Measurements from ENCODE around the gene ZBTB46.

Gene ZBTB46

DNA sequence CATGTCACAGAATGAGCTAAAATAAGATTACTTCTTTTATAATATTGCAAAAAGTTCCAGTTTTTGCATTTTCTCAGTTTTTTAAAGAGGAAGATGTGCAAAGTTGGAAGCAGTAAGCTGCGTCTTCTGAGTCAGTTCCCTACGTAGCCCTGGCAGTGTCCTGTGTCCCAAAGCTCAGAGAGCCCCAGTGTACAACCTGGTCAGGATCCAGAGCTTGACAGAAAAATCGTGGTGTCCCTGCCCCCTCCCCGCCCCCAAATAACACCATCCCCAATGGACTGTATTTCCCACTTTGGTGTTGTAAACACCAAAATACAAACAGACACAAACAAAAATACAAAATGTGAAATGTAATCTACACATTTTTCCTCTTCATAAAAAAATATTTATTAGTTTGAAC lies 86.9 kb downstream of the ZBTB46 start:
- no peak for DNase-seq

GRCh38 chr20:63743210-63743970 lies 87.7 kb downstream of the ZBTB46 start:
- no peak for DNase-seq

- DNase-seq = peak in 1 of 2 experiments; percentile 10
Measured at GRCh38 chr20:63742381-63743024, 88.6 kb downstream of the ZBTB46 start.

- DNase-seq = peak in 1 of 2 experiments; percentile 11
Measured at GRCh38 chr20:63741676-63742380, 89.2 kb downstream of the ZBTB46 start.

- no peak for DNase-seq
Measured at GRCh38 chr20:63741354-63741675, 89.7 kb downstream of the ZBTB46 start.

DNA sequence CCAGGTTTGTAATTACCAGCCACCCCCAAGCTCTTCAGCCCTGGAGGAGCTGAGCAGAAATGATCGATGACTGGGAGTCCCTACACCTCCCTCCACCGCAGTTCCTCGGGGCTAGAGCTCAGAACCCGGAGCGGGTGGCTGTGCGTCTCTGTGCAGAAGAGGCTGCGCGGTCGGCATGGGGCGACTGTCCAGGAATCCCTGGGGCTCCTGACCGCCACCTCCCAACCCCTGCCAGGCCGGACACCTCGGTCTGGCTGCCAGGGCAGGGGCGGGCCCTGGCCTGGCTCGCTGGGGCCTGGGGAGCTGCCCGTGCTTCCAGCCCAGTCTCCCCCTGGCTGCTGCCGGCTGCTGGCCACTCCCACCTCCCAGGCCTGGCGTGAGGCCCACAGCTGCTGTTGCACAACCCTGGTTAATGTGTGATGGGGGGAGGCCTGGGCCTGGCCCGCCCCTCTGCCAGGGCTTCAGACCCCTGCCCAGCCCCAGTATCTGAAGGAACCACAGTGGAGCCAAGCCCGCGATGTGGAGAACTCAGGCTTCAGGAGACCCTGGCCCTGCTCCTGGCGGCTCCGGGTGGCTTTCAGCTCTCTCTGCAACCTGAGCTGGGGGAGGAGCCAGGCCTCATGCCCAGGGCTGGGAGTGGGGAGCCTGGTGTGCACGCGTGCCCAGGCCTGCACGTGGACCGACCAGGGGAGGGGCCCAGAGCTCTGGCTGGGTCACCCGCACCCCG lies 90.3 kb downstream of the ZBTB46 start:
- DNase-seq = peak; percentile 56 to 62

- DNase-seq = peak; percentile 48 to 57
Measured at GRCh38 chr20:63740070-63740626, 90.9 kb downstream of the ZBTB46 start.

DNA sequence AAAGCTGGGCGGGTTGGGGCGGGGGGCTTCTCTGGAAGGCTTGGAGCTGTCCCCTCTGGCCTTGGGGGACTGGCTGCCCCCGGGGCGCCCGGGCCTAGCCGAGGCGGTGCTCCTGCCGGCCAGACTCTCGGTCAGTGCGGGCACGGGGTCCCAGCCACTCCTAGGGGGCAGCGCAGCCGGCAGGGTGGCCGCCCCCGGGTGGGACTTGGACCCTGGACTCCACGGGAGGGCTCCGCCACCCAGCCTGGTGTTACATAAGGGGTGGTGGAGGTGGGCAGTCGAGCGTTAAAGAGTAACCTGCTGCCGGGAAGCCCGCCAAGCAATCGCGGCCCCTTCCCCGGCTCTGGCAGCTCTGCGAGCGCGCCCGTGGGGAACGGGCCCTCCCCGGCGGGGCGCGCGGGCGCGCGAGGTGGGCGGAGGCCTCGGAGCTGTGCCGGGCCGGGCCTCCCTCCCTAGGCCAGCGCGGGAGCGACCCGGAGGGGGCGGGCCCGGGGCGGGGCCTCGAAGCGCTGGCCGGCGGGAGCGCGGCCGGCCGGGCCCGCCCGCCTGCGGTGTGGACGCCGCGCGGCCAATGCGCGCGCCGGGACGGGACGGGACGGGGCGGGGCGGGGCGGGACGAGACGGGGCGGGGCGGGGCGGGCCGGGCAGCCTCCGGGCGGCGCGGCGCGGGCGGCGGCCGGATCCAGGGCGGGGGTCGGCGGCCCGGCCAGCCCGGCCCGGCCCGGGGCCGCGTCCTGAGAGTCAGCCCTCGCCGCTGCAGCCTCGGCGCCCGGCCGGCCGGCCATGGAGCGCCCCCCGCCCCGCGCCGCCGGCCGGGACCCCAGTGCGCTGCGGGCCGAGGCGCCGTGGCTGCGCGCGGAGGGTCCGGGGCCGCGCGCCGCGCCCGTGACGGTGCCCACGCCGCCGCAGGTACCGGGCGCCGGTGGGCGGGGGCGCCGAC lies 91.7 kb downstream of the ZBTB46 start, which contains the start of gene SLC2A4RG:
TSS of gene SLC2A4RG (plus strand) at position 647 of the 940 bp plus-strand sequence. CDS start at position 784, 137 bp downstream.
- DNase-seq = peak; percentile 67 to 76

GRCh38 chr20:63738687-63739129 lies 92.4 kb downstream of the ZBTB46 start:
- DNase-seq = peak; percentile 49 to 58

GRCh38 chr20:63737945-63738686 lies 92.9 kb downstream of the ZBTB46 start:
- DNase-seq = peak; percentile 45 to 64

DNA sequence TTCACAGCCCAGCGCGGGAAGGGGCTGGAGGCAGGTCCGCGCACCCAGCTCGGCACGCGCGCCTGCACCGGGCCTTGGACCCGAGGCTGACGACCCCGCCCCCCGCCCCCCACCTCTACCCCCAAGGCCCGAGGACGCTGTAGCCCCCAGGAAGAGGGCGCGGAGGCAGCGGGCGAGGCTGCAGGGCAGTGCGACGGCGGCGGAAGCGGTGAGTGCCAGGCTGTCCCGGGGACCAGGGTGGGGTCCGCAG lies 93.4 kb downstream of the ZBTB46 start:
- DNase-seq = peak in 1 of 2 experiments; percentile 50

DNA sequence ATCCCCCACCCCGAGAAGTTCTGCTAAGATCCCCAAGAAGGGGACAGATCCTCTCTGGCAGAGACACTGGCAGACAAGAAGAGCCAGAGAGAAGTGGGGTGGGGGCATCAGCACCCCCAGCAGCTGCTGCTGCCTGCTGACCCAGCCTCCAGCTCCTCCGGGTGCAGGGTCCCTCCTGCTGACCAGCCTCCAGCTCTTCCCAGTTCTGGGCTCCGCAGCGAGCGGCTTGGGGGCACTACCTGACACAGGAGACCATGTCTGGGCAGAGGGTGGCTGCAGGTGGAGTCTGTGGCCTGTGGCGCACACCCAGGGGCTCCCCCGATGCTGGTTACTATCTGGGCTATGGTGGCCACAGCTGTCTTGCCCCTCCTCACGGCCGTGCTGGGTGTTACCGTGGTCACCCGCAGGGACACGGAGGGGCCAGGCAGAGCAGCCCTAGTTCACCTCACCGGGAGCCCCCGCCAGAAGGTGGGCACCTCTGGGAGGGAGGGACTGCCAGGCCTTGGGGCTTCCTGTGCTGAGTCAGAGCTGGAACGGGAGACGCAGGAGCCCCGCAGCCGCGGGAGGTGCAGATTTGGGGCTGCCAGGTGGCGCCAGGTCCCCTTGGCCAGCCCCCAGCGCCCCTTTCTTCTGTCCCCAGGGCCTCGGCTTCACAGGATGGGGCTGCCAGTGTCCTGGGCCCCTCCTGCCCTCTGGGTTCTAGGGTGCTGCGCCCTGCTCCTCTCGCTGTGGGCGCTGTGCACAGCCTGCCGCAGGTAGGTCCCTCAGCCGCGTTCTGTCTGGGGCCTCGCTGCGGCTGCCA lies 94.0 kb downstream of the ZBTB46 start:
- DNase-seq = peak; percentile 73 to 74

DNA sequence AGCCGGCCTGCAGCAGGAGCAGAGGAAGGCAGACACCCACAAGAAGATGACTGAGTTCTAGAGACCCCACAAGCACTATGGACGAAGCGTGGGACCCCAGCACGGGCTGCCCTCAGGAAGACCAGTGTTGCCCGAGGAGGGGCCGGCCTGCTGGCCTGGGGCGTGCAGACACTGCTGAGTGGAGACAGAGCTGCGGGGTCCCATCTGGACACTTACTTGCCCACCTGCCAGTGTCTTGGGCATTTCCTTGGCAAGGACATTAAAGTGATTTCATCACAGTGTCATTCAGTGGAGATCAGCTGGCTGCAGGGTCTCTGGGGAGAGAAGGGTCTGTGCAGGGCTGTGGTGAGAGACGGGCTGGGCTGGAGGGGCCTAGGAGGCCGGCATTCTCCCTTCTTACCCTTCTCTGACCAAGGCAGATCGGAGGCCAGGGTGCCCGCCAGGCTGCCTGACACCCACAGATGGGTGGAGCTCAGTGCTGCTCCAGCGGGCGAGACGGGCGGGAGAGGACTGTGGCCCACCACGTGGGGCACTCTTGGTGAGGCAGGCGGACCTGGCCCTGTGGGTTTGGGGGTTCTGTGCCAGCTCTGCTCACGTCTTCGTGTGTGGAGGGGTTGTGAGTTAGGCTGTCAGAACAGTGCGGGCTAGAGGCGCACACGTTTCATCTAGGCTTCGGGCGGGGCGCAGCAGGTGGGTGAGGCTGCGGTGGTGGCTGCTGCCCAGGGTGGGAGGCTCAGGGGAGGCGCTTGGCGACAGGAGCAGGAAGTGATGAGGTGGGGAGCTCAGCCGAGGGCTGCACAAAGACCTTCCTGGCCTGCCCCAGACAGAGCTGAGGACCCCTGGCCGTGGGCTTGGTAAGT lies 95.0 kb downstream of the ZBTB46 start, which contains the start of gene LIME1:
TSS of gene LIME1 (plus strand) at position 806 of the 860 bp plus-strand sequence. CDS start 886 bp downstream, outside the sequence.
- DNase-seq = peak; percentile 70 to 77

GRCh38 chr20:63734946-63735858 lies 95.9 kb downstream of the ZBTB46 start:
- DNase-seq = no peak

- DNase-seq = no peak
Measured at GRCh38 chr20:63734111-63734945, 96.7 kb downstream of the ZBTB46 start.

DNA sequence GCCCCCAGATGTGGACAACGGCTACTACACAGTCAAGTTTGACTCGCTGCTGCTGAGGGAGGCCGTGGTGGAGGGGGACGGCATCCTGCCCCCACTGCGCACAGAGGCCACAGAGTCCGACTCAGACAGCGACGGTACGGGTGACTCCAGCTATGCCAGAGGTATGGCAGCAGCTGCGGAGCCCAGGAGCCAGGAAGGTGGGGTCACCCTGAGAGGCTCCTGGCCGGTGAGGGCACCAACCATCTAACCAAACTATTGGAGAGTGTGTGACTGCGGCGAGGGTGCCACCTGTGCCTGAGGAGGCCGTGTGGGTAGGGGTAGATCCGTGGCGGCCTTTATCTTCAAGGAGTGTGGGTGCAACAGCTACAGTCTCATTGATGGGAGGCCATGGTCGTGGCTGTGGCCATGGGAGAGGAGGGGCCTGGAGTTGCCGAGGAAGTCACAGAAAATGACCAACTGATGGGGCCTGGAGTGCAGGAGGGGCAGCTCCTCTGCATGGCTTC lies 97.4 kb downstream of the ZBTB46 start:
- DNase-seq = no peak

- no peak for DNase-seq
Measured at GRCh38 chr20:63733117-63733516, 97.9 kb downstream of the ZBTB46 start.
